ENCODE measurements around the gene MAGEB6B.
"Not testable (repeated sequence)": the region's sequence is repeated elsewhere in the genome, so short reads cannot be mapped to it uniquely, and the experiment has no call there.

The MAGEB6B gene, protein sequence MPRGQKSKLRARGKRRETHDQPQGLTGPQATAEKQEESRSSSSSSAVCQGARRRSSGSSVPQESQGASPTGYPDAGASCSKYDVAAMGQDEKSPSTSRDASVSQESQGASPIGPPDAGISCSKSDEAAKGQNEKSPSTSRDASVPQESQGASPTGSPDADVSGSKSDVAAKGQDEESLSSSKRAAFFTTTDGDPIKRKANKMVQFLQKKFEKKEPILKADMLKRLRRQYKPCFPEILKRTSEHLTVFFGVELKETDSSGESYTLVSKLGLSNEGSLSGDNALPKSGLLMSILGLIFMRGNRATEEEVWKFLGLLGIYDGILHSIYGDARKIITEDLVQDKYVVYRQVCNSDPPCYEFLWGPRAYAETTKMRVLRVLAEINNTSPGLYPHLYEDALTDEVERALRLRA

DNA sequence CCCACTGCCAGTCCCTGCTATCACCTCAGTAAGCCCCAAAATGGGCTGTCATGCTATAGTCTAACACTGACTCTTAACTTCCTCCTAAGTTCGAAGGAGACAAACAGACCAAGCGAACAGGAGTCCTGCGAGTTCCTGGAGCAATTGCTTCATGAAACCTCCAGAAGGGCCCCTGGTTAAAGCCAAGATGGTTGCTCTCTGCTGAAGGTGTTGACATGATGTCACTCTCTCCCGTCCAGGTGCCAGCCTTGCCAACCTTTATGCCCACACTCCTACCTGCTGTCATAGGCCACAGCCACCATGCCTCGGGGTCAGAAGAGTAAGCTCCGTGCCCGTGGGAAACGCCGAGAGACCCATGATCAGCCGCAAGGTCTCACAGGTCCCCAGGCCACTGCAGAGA is at the start of gene MAGEB6B:
Gene MAGEB6B (plus strand): TSS at position 301 of the 400 bp plus-strand sequence. CDS start 0 bp downstream, at position 301.
- DNase-seq (ENCODE audit: low read depth), result no peak

DNA sequence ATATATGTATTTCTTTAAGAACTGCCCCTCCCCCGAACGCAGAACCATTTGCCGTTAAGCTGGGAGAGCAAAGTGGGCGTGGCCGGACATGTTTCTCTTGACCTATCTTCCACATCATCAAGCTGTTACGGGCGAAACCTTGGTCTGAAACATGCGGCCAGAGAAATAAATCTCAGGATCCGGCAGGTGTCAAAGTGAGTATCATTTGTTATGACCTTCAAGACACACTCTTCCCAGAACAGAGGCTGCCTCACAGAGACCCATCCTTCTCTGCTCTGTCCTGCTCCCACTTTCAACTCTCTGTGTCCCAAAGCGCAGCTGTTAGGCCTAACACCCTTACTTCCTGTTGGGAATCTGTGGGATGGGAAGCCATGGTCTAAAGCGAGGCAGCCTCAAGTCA is 22.1 kb upstream of the MAGEB6B start, which contains the start of gene MAGEB18:
Gene MAGEB18 (plus strand): TSS at position 70 of the 400 bp plus-strand sequence. CDS start 643 bp downstream, outside the sequence.
- DNase-seq (ENCODE audit: low read depth), result no peak

DNA sequence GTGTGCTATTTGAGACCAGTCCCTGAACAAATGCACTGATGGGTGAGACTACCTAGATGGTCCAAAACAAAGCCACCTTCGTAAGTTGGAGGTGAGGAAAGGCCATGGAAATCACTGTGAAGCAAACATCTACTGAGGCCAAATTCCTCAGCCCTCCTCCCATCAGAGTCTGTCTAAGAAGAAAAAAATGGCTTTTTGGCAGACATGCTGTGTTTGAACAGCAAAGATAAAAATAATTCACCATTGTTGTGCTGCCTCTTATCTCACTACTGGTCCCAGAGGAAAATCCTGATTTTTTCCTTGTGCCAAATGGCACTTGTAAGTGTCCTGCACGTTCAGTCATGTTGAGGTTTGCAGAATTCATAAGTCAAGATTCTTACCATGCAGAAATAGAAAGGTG is 14.4 kb upstream of the MAGEB6B start:
- DNase-seq (ENCODE audit: low read depth), result no peak

DNA sequence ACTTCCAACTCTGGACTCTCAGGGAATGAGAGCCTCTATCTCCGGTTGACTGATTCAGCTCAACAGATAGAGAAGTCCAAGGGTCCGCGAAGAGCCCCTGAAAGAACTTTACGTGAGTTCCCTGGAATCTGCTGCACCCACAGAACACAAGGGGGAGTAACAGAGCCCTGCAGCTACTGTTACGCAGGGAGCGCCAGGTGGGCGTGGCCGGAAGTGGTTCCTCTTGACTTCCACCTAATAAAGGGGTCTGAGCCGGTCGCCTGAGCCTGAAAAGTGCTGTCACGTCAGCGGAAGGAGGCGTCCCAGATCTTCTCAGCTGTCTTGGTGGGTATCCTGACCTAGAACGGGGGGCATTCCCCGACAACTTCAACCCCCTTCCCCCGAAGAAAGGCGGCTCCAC is 31.8 kb downstream of the MAGEB6B start, which contains the start of gene MAGEB6:
Gene MAGEB6 (plus strand): TSS at position 237 of the 400 bp plus-strand sequence. CDS start 1,407 bp downstream, outside the sequence.
- DNase-seq (ENCODE audit: low read depth), result no peak

DNA sequence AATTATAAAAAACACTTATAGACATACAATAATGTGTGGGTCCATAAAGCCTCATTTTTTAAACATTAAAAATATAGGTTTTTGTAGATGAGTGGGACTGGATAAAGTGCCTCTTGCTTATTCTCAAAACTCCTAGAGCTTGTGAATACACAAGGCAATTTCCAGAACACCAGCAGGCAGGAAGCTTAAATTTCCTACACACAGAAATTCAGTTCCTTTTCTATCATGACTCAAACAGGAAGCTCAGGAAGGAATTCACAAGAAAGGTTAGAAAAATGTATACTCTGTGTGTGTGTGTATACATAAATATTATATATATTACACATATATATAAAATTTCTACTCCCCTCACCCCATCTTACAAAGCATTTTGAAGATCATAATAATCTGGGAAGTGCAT is 43.2 kb downstream of the MAGEB6B start:
- no peak for DNase-seq (ENCODE audit: low read depth)

DNA sequence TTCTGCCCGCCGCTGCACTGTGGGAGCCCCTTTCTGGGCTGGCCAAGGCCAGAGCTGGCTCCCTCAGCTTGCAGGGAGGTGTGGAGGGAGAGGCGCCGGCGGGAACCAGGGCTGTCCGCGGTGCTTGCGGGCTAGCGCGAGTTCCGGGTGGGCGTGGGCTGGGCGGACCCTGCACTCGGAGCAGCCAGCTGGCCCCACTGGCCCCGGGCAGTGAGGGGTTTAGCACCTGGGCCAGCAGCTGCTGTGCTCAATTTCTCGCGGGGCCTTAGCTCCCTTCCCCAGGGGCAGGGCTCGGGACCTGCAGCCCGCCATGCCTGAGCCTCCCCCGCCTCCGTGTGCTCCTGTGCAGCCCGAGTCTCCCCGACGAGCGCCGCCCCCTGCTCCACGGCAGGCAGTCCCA is 44.3 kb downstream of the MAGEB6B start:
- not testable (repeated sequence) for DNase-seq (ENCODE audit: low read depth)

DNA sequence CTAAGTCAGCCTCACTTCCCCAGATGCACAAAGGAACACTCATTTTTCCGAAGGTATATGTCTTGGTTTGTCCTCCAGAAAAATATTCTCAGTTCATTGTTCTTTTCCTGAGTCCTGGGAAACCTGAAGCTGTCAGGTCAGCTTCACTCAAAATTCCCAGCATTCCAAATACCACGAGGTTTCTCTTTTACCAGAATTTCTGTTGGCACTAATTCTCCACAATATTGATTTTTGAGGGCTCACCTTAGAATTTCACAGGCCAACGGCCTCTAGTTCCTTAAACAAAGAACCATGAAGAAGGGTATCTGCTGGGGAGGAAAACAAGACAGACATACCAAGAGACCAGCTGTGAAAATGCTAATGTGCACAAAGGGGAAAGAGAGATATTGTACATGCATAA is 47.6 kb downstream of the MAGEB6B start:
- DNase-seq (ENCODE audit: low read depth), result no peak
